ENCODE results near the gene GDF7.

The GDF7 gene

DNA sequence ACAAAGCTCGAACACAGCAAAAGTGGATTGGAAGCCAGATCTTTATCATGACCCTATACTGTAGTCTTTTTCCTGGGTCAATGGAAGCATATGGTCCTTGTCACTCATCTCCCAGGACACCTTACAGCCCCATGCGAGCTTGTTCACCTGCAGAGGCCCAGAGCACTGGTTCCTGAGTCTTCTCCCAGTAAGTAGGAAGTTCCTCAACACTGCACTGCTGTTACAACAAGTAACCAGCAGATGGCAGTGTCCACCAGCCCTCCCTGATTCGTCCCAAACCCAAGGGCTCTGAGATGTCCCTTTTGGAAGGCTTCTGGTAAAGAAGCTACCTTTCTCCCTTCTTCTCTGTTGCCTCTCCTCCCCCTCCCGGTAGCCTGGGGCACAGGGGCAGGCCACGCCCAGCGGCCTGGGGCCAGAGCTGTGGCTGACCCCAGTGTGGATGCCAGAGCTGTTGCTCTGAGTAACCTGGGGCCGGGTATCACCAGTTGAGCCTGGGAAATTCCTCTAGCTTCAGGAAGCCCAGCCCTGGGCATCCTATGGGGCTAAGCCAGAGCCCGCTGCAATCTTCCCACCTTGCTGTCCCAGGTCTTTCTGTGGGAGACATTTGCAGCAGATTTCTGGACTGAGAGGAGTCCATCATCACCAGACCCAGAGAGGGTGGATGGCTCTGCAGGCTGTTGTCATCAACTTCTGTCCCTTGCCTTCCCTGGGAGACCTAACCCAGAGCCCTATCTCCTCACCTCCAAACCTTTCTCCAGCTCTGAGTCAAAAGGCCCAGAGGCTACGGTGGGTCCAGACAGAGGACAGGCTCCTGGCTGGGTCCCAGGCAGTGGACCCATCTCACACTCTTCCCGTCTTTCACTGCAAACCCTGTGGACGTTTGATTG lies 5.3 kb upstream of the GDF7 start:
- DNase-seq (ENCODE audit: low read depth in 2 of 2), result peak in 1 of 2 donors; percentile 37

DNA sequence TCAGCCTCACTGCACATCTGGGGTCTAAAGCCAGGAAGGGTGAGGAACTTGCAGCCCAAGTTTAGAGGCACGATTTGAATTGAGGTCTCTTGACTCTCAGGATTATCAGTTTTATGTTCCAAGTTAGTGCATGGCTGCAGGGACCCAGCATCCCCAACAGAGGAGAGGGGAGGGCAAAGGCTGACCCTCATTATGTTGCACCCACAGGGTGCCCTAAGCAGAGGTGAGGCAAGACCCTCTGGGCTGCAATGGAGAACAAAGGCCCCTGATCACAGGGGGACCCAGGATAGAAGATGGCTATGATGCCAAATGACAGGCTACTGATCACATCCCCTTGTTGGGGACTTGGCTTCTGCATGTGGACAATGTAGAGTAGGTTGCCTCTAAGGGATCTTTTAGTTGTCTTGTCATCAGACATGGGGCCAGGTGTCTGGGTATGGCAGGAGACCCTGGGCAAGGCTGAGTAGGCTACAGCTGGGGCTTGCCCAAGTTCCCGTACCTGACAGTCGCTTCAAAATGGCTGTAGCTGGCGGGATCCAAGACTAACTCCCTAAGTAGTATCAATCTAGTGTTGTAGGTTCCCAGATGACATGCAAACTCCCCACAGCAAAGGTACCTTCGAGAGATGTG lies 4.5 kb upstream of the GDF7 start:
- no peak for DNase-seq (ENCODE audit: low read depth in 2 of 2)

DNA sequence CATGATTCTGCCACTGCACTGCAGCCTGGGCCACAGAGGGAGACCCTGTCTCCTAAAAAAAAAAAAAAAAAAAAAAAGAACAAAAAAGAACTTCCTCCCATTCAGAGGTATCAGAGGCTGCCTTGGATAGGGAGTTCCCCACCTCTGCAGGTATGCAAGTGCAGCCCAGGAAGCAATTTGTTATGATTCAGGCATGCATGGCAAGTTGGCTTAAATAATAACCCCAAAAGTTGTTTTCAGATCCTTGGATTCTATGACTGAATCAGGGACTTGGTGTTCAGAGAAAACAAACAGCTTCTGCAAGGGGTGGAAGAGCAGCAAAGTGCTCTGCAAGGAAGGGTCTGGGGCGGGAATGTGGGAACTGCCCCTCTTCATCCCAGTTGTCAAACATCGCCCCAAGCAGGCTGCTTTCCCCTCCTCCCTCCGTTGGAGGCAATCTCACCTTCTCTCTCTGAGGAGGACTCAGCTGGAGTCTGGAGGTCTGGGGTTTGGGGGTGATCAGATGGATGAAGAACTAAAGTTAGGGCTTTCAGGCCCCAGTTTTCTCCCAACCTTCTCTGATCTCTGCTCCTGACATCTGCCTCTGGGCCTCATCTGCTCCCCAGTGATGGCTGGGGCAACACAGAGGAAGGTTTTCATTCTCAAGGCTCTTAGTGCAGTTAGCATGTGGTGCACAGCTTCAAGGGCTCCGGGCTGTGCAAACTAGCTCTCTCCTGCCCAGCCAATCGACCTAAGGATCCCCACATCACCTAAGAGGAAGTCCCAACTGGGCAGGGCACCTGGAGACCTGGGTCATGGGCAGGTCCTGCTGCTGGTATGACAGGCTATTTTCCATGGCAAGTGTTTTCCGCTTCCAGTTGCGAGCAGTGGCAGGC lies 3.5 kb upstream of the GDF7 start:
- no peak for DNase-seq (ENCODE audit: low read depth in 2 of 2)

DNA sequence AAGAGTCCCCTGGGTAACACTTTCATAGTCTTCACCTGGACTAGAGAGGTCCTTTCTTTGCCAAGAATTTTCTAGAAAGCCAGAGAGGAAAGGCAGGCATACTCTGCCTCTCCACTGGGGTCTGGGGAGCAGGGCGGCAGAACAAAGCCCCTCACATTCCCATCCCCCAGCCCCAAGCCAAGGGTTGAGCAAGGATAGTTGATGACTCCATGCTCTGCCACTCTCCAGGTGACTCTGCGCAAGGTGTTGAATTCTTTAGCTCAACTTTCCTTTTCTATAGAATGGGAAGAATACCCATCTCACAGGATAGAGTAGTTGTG lies 2.9 kb upstream of the GDF7 start:
- DNase-seq (ENCODE audit: low read depth in 2 of 2), result no peak

DNA sequence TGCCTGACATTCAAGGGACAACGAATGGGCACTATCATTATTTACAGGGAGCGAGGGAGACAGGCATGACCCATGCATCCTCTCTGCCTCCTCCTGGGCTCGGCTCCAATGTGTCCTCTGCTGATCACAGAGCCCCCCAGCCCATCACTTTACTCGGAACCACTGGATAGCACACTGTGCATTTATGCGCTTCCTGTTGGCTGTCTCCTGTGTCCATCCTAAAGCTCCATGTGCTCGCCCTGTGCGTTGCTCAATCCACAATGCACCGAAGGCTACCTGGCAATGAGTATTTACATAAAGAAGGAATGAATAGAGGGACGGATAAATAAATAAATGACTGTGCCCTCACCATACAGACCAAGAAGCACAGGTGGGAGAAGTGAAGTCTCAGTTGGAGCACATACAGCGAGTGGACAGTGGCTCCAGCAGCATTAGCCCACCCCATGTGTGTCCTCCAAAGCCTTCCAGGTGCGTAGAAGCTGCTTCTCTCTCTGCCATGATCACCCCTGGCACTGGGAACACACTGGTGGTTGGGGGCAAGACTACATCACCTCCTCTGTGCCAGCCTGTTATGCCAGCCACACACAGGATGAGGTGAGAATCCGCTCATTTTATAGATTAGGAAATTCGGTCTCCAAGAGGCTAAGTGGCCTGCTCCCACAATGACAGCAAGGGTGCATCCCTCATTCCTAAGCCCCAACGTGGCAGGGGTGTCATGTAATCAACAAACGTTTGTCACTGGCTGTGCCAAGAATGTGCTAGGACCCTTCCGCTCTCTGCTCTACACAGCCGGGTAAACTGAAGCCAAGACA lies 2.3 kb upstream of the GDF7 start:
- DNase-seq (ENCODE audit: low read depth in 2 of 2), result no peak

DNA sequence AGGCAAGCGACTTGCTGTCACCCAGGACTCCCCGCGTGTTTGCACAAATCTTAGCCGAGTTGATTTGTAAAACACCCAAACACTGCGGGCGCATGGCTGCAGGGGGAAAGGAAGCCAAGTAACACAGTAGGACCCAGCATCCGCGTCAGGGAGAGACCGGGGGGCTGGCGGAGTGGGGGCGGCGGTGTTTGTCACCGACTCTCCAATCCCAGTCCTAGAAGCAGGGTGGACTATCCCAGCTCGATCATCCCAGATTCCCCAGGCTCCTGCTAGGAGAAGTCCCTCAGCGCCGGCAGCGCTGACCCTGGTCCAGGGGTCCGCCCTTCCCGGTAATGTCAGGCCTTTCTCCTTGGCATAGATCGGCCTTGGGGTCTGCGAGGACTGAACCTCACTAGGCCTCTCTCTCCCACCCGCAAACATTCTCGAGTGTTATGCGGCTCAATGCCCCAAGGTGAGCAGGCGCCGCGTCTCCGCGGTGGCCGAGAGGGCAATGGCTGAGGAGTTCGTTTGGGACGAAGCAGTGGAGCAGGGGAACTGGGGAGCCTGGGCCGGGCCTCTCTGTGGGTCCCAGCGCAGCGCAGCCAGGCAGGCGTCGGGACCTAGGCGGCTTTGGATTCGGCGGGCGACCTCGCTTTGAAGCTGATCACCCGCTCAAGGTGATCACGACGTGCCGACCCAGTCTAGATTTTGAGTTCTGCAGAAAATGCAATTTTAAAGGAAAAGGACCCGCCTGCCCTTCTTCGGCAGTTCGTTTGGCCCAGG lies 1.5 kb upstream of the GDF7 start:
- DNase-seq (ENCODE audit: low read depth in 2 of 2), result no peak

DNA sequence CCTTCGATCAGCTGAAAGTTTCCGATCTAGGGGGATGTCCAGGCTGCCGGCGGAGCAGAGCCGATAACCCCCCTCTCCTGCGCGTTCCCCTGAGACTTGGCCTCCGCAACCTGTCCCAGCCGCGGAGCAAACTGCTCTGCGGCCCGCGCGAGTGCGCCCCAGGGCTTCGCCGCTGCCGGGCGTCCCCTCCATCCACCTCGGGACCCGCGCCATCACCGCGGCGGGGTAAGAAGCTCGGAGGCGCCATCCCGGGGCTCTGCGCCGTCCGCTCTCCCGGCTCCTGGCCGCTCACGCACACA lies 990 bp upstream of the GDF7 start:
- no peak for DNase-seq (ENCODE audit: low read depth in 2 of 2)

DNA sequence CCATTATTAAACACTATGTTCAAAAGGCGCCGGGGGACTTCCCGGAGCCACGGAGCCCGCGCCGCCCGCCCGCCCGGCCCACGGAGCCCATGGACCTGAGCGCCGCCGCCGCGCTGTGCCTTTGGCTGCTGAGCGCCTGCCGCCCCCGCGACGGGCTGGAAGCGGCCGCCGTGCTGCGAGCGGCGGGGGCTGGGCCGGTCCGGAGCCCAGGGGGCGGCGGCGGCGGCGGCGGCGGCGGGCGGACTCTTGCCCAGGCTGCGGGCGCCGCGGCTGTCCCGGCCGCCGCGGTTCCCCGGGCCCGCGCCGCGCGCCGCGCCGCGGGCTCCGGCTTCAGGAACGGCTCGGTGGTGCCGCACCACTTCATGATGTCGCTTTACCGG lies 197 bp downstream of the GDF7 start:
- no peak for DNase-seq (ENCODE audit: low read depth in 2 of 2)

DNA sequence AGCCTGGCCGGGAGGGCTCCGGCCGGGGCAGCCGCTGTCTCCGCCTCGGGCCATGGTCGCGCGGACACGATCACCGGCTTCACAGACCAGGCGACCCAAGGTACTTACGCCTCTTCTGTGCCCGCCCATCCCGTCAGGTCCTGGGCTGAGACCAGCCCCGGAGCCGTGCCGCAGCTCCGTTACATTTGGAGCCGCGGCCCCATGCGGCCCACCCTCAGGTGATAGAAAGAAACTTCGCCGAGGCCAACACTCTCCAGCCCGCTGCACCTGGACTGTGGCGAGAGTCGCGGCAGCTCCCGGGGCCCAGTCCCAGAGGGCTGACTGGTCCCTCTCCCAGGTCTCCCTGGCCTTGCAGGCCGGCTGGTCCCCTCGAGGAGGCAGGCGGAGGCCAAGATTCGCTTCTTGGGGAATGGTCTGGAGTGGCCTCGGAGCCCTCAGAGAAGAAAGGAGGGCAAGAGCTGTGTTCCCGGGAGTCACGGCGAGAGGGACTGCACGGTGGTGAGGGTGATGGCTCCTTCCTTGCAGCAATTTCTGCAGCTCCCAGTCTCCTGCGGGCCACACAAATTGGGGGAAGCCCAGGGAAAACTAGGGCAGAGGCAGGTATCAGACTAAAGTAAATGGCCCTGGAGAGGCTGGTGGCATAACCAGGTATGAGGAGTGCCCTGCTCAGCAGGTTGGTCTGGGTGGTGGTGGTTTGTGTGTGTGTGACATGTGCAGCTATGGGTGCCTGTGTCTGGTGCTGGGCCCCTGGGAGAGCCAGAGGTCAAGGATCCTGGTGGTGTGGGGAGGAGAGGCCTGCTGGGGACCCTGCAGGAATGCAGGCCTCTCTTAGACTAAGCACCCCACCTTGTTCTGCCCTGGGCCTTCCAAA lies 822 bp downstream of the GDF7 start:
- no peak for DNase-seq (ENCODE audit: low read depth in 2 of 2)

DNA sequence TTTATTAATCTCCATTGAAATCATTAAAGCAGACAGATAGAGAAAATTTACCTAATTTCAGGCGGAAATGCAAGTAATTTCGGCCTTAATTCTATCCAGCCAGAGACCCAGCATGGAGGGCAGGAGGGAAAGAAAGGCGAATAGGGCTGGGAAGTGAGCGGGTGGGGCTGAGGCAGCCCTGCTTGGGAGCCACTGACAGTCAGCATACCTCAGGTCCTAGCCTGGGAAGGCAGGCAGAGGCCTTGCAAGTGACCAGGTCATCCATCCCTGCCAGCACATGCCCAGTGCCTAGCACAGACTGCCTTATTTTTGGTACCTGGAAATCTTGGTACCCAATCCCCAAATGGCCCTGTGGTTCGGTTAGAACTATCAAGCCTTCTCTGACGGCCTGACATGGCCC lies 1.5 kb downstream of the GDF7 start:
- no peak for DNase-seq (ENCODE audit: low read depth in 2 of 2)

DNA sequence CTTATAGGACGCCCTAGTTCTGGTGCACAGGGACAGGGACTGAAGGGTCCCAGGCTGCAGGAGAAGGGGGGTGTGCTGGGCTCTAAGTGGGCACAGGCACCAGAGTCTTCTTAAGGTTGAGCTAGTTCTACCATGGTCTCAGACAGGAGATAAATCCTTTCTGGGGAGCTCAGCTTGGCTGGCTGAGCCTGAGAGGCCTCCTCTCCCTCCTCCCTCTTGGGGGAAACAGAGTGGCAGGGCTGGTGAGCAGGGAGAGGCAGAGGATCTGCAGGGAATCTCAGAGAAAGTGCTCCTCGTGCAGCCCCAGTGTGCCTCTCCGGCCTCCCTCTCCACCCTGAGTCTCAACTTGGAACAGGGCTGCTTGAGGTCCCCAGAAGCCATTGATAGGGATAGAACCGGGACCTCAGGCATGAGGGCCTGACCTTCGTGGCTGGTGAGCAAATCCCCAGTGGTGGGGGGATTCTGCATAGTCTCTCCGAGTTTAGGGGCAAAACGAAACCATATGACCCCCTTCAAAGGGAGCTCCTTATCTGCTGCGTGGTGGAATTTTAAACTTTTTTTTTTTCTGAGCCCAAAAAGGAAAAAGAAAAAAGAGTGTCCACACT lies 2.0 kb downstream of the GDF7 start:
- DNase-seq (ENCODE audit: low read depth in 2 of 2), result no peak

DNA sequence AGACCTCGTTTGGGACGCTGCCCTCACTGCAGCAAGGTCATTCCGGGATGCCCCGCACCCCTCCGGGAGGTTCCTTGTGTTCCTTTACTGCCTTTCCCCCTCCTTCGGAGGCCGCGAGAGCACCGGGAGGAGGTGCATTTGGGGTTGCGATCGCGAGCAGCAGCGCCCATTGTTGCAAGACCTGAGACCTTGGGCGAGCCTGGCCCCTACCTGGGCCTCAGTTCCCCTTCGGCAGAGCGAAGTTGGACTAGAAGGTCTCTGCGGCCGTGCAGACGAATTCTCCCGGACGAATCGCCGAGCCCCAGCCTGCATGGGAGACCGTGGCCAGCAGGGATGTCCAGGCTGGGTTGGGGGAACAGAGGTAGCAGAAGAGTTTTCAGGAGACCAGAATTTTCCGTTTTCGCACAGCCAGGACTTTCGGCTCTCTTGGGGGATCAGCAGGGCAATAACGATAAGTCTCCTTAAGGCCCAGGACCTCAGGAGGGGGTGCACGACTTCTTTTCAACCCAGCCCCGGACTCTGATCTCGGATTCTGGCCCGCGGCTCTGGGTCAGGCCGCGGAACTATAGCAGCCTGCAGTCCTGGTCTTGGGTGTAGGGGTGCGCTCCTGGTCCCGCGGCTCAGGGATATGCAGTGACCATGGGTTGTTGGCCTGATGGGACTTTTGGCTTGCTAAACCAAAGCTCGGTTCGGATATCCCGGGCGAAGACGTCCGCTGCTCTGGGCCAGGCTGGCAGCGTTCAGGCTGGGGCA lies 2.8 kb downstream of the GDF7 start:
- DNase-seq (ENCODE audit: low read depth in 2 of 2), result no peak

DNA sequence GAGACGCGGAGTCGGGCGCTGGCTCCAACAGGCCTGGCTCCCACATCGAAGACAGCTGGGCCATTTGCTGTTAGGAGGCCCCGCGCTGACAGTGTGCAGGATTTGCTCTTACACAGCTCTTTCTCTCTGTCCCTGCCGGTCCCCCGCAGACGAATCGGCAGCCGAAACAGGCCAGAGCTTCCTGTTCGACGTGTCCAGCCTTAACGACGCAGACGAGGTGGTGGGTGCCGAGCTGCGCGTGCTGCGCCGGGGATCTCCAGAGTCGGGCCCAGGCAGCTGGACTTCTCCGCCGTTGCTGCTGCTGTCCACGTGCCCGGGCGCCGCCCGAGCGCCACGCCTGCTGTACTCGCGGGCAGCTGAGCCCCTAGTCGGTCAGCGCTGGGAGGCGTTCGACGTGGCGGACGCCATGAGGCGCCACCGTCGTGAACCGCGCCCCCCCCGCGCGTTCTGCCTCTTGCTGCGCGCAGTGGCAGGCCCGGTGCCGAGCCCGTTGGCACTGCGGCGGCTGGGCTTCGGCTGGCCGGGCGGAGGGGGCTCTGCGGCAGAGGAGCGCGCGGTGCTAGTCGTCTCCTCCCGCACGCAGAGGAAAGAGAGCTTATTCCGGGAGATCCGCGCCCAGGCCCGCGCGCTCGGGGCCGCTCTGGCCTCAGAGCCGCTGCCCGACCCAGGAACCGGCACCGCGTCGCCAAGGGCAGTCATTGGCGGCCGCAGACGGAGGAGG lies 3.5 kb downstream of the GDF7 start:
- no peak for DNase-seq (ENCODE audit: low read depth in 2 of 2)

DNA sequence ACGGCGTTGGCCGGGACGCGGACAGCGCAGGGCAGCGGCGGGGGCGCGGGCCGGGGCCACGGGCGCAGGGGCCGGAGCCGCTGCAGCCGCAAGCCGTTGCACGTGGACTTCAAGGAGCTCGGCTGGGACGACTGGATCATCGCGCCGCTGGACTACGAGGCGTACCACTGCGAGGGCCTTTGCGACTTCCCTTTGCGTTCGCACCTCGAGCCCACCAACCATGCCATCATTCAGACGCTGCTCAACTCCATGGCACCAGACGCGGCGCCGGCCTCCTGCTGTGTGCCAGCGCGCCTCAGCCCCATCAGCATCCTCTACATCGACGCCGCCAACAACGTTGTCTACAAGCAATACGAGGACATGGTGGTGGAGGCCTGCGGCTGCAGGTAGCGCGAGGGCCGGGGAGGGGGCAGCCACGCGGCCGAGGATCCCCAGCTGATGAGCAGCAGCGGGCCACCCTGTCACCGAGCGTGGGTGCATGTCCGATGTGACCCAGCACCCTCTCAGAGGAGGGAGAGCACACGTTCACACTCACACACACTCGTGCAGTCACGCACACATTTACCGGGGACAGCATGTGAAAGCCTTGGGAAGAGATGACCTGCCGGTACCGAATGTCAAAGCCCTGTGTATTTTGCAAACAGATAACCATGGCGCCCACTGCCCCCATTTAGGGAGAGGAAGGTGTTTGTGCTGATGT lies 4.2 kb downstream of the GDF7 start:
- no peak for DNase-seq (ENCODE audit: low read depth in 2 of 2)

DNA sequence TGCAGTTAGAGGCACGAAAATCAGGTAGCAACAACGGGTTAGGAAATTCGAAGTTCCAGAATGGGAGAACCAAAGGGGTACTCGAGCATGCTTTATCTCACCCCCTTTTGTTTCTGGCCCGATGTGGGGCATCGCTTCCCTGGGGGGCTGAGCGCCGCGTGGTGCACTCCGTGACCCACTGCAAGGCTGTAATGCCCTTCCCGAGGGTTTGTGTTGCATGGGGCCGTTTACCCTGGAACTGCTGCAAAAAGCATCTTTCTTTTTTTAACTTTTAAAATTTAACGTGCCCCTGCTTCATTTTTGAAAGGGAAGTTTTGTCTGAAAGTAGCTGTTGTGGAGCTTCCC lies 4.8 kb downstream of the GDF7 start:
- no peak for DNase-seq (ENCODE audit: low read depth in 2 of 2)

DNA sequence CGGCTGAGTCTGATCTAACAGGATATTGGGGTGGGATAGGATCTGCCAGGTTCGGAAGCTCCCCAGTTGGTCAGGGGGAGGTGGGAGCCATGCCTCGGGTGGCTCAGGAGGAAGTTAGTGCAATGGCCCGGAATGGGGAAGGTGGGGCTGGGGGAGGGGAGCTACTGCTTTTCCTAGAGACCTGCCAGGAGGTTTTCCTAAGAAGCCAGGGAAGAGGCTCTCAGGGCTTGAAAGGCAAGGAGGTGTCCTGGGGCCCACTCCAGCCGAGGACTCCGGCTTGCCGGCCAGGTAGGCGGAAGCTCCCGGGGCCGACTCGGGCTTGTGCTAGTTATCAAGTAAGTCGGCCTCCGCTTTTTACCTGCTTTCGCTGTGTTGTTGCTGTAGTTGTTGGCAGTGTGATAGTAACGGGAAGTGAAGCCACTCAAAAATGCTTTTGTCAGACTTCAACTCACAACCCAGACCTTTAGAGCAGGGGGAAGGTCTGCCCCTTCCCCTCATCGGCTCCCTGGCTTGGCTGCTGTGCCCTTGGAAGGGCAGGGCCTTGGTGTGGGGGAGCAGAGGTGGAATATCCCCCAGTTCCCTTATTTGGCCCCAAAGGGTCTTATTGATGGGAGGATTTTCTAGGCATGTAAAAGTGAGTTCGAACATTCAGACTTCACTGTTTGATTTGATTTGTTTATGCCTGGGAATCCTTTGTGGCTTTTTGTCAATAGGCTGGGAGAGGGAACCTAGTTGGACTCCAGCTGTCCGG lies 5.4 kb downstream of the GDF7 start:
- DNase-seq (ENCODE audit: low read depth in 2 of 2), result no peak

DNA sequence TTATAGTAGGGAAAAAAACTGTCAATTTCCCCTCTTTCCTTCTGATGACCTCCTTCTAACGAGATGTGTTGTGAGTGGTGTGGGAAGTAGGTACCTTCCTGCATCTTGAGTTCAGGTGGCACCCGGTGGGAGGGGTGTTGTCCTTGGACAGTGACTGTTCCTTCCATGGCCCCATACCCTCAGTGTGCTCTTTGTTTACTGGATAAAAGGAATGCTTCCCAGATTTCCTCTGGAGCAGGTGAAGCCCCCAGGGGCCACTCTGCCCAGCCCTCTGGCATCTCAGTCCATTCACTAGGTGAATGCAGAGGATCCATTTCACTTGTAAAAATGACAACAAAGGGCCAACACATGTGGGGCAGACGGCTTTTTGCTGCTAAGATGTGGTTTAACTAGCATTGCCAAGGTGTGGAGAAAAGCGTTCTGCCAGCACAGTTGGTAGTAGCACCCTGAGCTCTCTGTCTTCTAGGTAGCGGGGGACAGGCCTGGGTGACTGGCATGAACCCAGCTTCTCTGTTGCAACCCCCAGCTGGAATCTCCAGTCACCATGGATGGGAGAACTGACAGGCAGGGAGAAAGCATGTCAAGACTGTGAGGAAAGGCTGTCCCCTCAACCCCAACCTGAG lies 6.9 kb downstream of the GDF7 start:
- DNase-seq (ENCODE audit: low read depth in 2 of 2), result no peak

Measured in stimulated activated CD8-positive, alpha-beta memory T cell treated with anti-CD3 and anti-CD28 coated beads, Interleukin-2, amount 100 ng/mL, for 48 hours (primary cell).